Activated effector memory CD4-positive, alpha-beta T cell treated with Interleukin-2 at 50 U/mL for 16 hours (primary cell): ENCODE data around the gene FYCO1.

ENCODE experiments used
- DNase-seq: peaks from one replicate; pipeline ENCODE4 v3.0.0-alpha.2; 2020

Gene FYCO1

GRCh38 chr3:45881078-45882022 is 114.3 kb downstream of the FYCO1 start:
- peak; percentile 44 for DNase-seq

- no peak for DNase-seq
Observed at GRCh38 chr3:45880725-45881077, 114.9 kb downstream of the FYCO1 start.

- DNase-seq = no peak
Observed at GRCh38 chr3:45878124-45878523, 117.5 kb downstream of the FYCO1 start.

- DNase-seq = no peak
Observed at GRCh38 chr3:45874677-45875346, 120.8 kb downstream of the FYCO1 start.

GRCh38 chr3:45873638-45874037 is 122.0 kb downstream of the FYCO1 start:
- DNase-seq = no peak

- DNase-seq = no peak
Observed at GRCh38 chr3:45873036-45873435, 122.6 kb downstream of the FYCO1 start.

GRCh38 chr3:45872569-45872968 is 123.1 kb downstream of the FYCO1 start:
- DNase-seq = no peak

GRCh38 chr3:45871780-45872179 is 123.8 kb downstream of the FYCO1 start:
- DNase-seq = no peak

GRCh38 chr3:45870099-45870498 is 125.5 kb downstream of the FYCO1 start:
- peak; percentile 68 for DNase-seq

- DNase-seq = no peak
Observed at GRCh38 chr3:45869638-45870037, 126.0 kb downstream of the FYCO1 start.

GRCh38 chr3:45868650-45869049 is 127.0 kb downstream of the FYCO1 start:
- DNase-seq = no peak

- DNase-seq = no peak
Observed at GRCh38 chr3:45868213-45868612, 127.4 kb downstream of the FYCO1 start.
